ENCODE data around the gene CSNK2B.
"Not testable (repeated sequence)": the region's sequence is repeated elsewhere in the genome, so short reads cannot be mapped to it uniquely, and the experiment has no call there.

The CSNK2B gene

GRCh38 chr6:31691078-31691463, 25.2 kb downstream of the CSNK2B start:
- no peak for DNase-seq

GRCh38 chr6:31691564-31692108, 25.8 kb downstream of the CSNK2B start:
- no peak for DNase-seq

DNA sequence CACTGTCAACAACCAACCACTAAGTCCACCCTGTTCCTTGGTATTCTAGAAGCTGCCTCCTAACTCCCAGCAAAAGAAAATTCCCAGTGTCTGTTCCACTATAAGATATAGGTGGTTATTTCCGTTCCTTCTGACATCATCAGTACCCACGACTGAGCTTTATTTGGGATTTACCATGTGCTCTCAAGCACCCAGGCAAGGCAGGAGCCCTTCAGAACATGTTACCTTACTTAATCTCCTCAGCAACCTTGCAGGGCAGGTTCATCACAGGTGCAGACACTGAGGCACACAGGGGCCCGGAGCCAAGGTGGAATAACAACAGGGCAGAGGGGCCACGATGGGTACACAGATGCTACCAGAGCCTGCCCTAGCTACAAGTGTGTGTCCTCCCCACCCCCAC, 26.5 kb downstream of the CSNK2B start:
- no peak for DNase-seq

DNA sequence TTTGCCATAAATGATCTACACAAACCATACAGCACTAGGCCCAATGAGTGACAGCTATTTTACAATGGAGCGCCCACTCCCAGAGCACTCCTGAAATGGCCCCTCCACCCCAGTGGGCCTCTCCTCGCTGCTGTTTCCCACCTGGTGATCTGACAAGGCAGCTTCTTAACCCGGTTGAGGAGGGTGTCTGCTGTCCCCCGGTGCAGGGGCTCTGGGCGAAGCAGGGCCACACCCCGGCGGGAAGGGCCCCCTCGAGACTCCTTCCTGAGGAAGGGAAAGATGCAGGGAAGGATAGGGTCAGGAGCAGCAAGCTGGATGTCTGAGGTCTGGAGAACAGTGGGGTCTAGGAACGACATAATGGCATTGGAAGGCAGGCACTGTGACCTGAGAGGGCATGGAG, 27.0 kb downstream of the CSNK2B start:
- DNase-seq: no peak

GRCh38 chr6:31693535-31693934, 27.7 kb downstream of the CSNK2B start:
- DNase-seq: no peak

DNA sequence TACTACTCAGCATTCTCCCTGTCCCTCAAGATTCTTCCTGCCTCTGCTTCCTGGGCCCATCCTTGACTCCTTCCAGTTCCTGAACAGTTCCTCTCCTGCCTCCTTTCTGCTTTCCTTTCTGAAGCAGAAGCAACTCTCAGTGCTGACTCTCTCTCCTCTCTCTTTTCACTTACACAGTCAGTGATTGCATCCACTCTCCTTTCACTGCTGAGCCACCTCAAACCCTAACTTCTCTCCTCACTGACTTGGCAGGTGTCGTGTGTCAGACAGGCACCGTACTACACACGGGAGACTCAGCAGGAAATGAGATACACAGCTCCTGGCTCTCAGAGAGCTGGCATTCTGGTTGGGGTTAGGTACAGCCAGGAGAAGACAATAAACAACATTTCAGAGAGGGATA, 31.7 kb downstream of the CSNK2B start:
- no peak for DNase-seq

DNA sequence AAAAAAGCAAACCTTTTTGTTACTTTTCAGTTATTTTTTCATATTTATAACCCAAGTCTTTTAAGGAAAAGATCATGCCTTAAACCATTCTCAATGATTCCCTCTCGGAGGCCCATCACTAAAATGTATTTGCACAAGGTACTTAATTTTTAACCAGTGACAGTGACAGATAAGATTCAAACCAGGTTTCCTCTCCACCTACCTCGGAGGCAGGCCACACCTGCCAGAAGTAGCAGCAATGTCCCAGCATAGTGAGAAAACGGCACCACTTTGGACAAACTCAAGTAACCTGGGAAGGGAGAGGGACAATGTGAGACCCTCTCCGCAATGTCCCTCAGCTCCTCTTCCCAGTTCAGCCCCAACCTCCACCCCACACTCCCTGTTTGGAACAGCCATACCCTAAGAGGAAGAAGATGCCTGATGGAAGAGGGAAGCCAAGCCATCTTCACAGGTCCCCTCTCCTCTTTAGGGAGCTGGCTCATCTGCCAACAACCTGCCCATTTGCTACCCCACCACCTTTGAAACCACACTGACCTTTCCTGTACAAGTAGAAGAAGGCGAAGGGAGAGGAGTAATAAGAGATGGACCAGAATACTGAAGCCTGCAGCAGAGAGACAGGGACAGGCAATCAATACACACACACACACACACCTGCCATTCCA, 35.0 kb downstream of the CSNK2B start:
- no peak for DNase-seq

DNA sequence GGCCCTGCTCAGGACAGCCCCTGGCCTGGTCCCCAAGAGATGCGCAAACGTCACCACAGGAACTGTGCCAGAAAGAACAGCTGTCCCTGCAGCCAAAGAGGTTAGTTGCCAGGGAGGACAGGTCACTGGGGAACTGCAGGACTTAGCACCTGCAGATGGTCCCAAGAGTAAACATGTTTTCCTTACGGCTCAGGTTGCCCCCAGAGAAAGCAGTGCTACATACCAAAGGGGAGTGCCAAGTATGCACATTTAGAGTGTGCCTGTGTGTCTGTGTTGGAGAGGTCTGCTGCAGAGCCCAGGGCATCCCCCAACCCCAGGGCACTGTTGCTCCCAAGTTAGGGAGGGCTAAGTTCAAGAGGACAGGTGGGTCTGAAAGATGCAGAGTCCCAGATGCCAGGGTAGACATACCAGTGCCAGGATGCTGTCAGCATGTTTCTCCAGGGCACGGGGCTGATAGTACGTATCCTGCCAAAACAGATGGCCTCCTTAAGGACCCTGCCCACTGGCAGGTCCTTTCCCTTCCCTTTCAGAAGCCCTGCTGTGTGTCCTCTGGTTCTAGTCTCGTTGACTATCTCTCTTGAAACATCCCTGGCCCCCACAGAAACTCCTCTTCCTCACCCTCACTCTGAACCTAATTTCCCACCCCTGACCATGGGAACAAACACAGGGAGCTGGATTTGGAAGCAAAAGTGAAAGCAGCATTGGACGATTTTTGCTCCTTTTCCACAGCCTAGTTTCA, 36.0 kb downstream of the CSNK2B start:
- DNase-seq: no peak

DNA sequence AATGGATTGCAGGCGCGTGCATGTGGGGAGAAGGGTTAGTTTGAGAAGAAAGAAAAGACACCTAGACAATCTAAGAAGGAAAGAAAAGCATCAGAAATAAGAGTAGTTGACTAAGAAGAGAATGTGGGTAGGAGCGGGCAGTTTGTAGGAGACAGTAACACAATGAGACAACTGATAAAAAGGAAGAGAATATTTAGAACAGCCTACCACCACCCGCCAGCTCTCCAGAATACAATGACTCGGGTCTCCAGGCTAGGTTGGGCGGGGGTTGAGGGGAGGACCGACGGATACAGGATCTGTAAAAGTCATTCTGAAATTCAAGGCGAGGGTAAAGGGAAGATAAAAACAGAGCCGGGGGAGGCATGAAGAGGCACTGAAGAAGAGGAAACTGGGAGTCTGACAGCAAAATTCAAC, 36.5 kb downstream of the CSNK2B start:
- peak; percentile 18 for DNase-seq

- peak; percentile 95 for DNase-seq
These were observed 37.2 kb downstream of the CSNK2B start, which contains the start of gene ABHD16A for GRCh38 chr6:31702819-31703716. TSS of gene ABHD16A (minus strand) at chr6:31703324. CDS start at chr6:31703281, 43 bp downstream.

- DNase-seq: no peak
These were observed 40.1 kb downstream of the CSNK2B start for GRCh38 chr6:31705931-31706330.

- DNase-seq: no peak
These were observed 40.7 kb downstream of the CSNK2B start, which contains the start of gene LY6G6F for GRCh38 chr6:31706599-31706998. TSS of gene LY6G6F (plus strand) at chr6:31706866. CDS start at chr6:31706907, 41 bp downstream.

- DNase-seq: no peak
These were observed 41.8 kb downstream of the CSNK2B start for GRCh38 chr6:31707701-31708100.

GRCh38 chr6:31708224-31708623, 42.3 kb downstream of the CSNK2B start:
- DNase-seq: no peak

DNA sequence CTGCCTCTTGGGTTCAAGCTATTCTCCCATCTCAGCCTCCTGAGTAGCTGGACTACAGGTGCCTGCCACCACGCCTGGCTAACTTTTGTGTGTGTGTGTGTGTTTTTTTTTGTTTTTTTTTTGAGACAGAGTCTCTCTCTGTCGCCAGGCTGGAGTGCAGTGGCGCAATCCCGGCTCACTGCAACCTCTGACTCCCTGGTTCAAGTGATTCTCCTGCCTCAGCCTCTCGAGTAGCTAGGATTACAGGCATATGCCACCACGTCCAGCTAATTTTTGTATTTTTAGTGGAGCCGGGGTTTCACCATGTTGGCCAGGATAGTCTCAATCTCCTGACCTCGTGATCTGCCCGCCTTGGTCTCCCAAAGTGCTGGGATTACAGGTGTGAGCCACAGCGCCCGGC, 43.3 kb downstream of the CSNK2B start:
- not testable (repeated sequence) for DNase-seq

DNA sequence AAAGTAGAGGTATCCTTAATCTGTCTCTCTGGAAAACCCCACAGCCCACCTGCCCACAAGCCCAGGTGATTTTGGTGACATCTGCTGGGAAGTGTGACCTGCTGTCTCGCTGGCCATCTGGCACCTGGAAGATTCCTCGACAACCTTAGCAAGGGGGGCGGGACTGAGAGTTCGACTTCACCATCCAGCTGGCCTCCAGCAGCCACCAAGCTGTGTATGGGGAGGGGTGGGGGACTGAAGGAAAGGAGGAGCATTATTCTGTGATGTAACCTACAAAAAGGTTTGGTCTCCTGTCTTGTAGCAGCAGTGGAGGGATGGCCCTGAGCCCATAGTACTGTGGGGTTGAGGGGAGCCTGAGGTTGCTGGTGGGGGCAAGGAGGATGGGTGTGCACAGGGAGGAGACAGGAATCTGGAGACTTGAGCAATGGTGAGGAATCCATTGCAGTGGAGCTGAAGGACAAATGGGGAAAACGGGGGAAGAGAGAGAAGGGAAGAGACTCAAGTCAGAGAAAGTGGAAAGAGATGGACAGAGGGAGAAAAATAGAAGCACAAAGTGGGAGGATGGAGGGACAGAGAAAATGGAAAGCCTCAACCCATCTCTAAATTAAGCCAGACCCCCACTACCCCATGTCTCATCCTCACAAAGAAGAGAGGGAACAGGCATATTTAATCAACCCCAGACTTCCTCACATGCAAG, 44.8 kb downstream of the CSNK2B start:
- DNase-seq: no peak

- no peak for DNase-seq
These were observed 45.4 kb downstream of the CSNK2B start for GRCh38 chr6:31711233-31711632.

DNA sequence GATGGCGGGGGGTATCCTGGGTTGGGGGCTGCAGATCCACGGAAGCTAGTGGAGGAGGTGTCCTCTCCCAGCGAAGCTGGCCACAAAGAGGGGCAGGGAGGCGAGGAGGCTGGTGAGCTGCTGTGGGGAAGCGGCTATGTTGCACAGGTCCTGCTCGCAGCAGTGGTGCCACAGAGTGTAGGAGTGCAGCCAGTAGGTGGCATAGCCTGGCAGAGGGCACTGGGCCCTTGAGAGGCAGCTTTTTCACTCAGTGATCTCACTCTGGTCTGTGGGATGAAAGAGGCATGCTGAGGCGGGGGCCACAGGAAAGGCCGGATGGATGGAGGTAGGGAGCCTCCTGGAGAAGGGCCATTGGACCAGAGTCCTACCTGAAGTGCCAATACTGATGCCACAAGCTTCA, 46.4 kb downstream of the CSNK2B start:
- DNase-seq: no peak

GRCh38 chr6:31713465-31713864, 47.6 kb downstream of the CSNK2B start:
- no peak for DNase-seq

- DNase-seq: no peak
These were observed 48.3 kb downstream of the CSNK2B start for GRCh38 chr6:31713991-31714684.

DNA sequence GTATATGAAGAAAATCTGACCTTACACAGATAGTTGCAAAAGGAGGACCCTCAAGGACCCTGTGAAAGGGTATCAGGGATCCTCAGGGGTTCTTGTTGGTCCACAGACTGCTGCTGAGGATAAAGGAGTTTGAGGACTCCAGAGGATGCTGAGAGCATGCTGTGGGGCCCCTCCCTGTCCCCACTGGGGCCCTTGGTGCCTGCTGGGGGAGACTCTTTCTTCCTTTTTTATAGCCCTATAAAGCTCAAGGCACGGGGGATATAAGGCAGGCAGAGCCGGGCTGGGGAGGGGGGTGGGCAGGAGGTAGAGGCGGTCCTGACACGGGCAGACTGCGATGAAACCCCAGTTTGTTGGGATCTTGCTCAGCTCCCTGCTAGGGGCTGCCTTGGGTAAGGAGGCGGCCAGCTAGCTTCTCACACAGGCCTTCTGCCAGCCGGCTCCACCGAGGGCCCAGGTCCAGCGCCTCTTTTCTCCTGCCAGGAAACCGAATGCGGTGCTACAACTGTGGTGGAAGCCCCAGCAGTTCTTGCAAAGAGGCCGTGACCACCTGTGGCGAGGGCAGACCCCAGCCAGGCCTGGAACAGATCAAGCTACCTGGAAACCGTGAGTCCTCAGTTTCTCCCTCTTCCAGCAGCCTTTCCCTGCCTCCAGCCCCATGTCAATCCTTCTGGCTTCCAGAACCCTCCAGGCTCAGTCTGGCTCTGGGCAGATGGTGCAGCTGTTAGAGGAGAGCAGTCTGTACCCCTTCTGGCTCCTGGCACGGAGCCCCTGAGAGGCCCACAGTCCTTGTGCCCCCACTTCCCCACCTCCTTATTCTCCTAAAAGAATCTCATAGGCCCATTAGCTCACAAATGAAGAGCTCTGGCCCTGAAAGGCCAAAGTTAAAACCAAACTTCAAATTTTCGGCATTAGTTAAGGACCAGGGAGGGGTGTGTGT, 49.4 kb downstream of the CSNK2B start, which contains the start of gene LY6G6D:
TSS of gene LY6G6D (plus strand) at position 327 of the 937 bp plus-strand sequence. CDS start at position 335, 8 bp downstream.
- DNase-seq: no peak

Measured in stimulated activated CD4-positive, alpha-beta T cell treated with anti-CD3 and anti-CD28 coated beads, Interleukin-12 subunit alpha, Interleukin-12 subunit beta, amount 100 ng/mL, for 4 hours (primary cell).